ENCODE measurements around the gene INPP5E.
"Not testable (repeated sequence)": the region's sequence is repeated elsewhere in the genome, so short reads cannot be mapped to it uniquely, and the experiment has no call there.

INPP5E gene

DNA sequence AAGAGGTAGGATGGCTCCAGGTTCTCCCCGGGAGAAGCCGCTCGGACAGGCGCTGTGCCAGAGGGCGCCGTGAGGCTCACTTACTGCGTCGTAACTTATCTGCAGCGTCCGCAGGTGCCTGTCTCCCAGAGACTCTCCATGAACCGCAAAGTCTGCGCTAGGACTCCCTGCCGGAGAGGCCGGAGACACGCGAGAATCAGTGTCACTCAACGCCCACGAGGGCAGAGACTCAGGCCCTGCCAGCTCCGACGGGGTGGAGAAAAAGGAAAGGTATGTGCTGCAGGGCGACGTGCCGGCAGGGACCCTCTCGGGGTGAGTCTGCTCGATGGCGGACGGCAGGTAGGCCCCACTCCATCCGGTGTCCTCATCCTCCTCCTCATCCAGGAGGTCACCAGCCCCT, 32.6 kb downstream of the INPP5E start:
- not testable (repeated sequence) for H3K4me3 ChIP-seq (ENCODE audit: low read depth, low read length)

DNA sequence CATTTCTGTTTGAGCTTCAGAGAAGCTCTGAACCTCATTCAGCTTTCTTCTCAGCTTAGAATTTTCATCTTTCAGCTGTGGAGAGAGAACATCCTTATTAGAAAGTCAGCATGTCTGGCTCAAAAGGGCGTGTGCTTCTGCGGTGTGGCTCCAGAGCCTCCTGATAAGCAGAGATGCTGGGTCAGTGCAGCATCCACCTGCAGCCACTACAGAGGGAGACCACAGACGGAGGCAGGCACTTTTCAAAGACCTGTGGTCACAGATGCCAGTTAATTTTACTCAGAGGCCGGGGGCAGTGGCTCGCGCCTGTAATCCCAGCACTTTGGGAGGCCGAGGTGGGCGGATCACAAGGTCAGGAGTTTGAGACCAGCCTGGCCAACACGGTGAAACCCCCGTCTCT, 33.7 kb downstream of the INPP5E start:
- not testable (repeated sequence) for H3K4me3 ChIP-seq (ENCODE audit: low read depth, low read length)

DNA sequence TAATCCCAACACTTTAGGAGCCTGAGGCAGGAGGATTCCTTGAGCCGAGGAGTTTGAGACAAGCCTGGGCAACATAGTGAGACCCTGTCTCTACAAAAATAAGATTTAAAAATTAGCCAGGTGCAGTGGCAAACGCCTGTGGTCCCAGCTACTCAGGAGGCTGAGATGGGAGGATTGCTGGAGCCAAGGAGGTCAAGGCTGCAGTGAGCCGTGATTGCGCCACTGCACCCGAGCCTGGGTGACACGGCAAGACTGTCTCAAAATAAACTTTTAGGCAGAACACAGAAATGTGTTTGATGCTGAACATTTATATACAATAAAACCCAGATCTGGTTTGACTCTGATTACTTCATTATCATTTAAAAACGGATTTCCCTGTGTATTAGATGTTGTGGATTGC, 34.2 kb downstream of the INPP5E start:
- H3K4me3 ChIP-seq (ENCODE audit: low read depth, low read length) = no peak overlapping the region

GRCh38 chr9:136404801-136405136, 34.9 kb downstream of the INPP5E start:
- no peak overlapping the region for H3K4me3 ChIP-seq (ENCODE audit: low read depth, low read length)

DNA sequence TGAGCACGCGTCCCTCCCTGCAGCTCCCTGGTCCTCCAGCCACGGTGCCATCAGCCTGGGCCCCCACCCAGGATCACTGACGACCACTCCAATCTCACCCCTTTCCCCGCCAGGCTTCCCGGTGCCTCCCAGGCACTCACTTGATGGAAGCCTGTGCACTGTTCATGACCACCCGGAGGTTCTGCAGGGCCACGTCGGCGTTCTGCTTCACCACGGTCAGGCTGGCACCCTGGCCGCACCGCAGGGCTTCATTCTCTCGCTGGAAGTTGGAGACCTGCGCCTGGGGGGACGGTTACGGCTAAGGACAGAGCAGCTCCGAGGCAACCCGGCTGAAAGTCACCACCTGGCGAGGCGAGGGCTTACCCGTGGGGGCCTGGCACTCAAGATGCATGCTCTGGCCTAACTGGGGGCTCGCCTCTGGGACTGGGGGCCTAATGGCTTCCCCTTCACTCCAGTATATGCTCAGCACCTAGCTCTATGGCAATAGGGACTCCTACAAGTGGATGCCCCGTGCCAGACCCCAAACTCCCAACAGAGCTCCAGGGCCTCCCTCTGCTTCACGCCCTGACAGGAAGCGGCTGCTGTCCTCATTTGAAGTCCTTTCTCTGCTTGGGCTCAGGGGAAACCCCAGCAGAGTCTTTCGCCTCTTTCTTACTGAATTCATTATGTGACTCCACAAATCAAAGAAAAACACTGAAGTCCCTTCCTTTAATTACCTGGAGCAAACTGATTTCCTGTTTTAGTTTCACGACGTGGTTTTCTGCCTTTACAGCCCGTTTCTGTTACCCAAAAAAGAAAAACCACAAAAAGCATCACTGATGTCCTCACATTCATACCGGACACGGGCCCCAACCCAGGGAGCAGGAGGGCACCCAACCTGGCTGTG, 35.5 kb downstream of the INPP5E start:
- no peak overlapping the region for H3K4me3 ChIP-seq (ENCODE audit: low read depth, low read length)

DNA sequence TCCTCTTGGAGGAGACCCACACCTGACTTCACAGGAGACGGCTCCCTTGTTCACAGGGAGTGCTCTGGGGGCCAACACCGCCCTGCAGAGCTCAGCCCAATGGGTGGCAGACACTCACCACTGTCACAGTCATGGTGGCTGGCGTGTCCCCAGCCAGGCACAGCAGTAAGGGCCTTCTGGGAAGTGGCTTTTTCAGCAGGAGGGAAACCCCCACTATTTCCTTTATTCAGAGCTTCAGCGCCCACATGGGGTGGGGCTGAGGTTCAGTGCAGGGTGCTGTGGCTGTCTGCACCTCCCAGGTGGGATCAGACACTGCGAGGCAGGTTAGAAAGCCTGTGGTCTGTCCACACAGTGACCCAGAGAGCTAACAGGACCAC, 36.1 kb downstream of the INPP5E start:
- no peak overlapping the region for H3K4me3 ChIP-seq (ENCODE audit: low read depth, low read length)

DNA sequence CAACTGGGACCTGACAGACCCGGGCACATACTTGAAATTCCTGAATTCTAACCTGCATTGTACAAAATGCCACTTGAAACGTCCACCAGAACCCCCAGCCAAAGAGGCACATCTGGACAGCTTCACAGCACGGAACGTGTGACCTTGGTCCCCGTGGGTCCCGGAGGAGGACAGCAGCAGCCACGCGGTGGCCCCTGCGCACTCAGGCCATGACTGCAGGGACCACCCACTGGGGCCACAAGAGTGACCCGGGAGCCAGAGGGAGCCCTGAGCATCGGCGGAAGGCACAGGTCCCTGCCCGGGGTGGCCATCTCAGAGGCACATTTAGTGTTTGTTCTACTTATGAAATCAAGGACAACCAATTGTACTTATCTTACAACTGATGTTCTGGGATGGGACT, 37.6 kb downstream of the INPP5E start:
- no peak overlapping the region for H3K4me3 ChIP-seq (ENCODE audit: low read depth, low read length)

GRCh38 chr9:136401173-136401922, 38.3 kb downstream of the INPP5E start:
- no peak overlapping the region for H3K4me3 ChIP-seq (ENCODE audit: low read depth, low read length)

DNA sequence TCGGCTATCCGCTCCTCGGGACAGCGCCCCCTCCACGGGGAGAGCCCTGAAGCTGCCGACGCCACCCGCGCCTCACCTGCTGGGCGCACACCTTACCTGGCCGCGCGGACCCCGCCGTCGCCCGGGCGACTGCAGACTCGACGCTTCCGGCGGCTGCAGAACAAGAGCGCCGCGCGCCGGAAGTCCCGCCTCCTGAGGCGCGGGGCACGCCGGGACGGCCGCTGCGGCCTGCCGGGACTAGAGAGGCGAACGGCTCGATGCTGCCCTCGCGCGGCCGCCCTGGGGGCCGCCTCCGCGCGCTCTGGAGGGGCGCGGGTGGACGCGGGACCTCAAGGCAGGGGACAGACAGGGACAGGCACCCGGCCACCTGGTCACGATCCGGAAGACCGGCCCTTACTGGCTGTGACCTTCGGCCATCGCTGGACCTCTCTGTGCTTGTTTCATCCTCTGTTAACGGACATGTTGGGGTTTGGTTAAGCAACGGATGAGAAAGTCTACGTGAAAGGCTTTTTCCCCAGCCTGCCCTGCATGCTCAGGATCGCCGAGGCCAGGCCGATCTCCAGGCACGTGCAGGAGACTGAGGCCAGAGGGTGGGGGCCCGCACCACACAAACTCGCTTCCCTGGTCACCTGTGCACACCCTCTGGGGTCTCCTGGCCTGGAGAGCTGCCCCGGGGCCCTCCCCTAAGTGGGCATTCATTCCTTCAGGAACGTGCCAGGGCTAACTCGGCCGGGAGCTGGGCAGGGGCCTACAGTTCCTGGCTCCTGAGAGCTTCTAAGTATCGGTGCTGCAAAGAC, 39.4 kb downstream of the INPP5E start, which contains the start of gene SNAPC4:
Gene SNAPC4 (minus strand): TSS at position 133 of the 797 bp plus-strand sequence. CDS start 1,742 bp downstream, outside the sequence.
- H3K4me3 ChIP-seq (ENCODE audit: low read depth, low read length) = peak within 1 kb of the TSS; percentile 79

- H3K4me3 ChIP-seq (ENCODE audit: low read depth, low read length) = peak overlapping the region; percentile 79
These were observed 40.2 kb downstream of the INPP5E start for GRCh38 chr9:136399176-136400037.

DNA sequence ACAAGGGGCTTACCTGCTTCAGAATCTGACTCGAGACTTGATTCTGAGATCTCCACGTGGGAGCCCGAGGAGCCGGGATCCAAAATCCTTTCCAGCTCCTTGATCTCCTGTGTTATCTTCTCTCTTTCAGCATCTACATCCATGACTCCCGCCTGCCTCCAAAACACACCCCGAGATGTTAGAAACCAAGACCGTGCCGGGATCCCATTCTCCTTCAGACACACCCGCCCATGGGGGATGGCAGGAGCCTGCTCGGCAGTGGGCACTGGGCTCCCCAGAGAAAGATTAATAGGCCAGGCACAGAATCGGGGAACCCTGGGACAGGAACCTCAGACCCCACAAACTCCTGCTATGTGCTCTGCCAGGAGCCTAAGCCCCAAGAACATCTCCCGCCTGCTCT, 41.4 kb downstream of the INPP5E start:
- H3K4me3 ChIP-seq (ENCODE audit: low read depth, low read length) = no peak overlapping the region

DNA sequence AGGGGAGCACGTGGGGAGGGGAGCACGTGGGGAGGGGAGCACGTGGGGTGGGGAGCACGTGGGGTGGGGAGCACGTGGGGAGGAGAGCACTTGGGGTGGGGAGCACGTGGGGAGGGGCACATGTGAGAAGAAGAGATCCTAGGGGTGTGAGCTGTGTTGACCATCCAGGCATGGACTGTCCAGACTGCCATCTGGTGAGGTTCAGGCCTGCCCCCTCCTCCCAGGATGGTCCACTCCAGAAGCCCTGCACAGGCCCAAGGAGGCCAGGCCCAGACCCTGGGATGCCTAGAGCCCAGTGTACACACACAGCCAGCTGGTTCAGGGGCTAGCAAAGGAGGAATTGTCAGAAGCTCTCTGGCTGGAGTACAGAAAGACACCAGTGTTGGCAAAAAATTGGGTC, 42.0 kb downstream of the INPP5E start:
- H3K4me3 ChIP-seq (ENCODE audit: low read depth, low read length) = no peak overlapping the region

DNA sequence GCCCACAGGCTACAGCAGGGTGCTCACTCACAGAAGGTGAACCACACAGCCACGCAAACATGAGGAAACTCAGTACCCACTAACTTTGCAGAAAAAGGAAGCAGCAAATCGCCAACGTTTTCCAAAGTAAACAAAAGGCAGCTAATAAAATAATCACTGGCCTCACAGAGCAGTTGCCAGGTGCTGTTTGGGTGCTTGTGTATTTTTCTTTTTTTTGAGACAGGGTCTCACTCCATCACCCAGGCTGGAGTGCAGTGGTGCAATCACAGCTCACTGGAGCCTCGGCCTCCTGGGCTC, 43.5 kb downstream of the INPP5E start:
- no peak overlapping the region for H3K4me3 ChIP-seq (ENCODE audit: low read depth, low read length)

DNA sequence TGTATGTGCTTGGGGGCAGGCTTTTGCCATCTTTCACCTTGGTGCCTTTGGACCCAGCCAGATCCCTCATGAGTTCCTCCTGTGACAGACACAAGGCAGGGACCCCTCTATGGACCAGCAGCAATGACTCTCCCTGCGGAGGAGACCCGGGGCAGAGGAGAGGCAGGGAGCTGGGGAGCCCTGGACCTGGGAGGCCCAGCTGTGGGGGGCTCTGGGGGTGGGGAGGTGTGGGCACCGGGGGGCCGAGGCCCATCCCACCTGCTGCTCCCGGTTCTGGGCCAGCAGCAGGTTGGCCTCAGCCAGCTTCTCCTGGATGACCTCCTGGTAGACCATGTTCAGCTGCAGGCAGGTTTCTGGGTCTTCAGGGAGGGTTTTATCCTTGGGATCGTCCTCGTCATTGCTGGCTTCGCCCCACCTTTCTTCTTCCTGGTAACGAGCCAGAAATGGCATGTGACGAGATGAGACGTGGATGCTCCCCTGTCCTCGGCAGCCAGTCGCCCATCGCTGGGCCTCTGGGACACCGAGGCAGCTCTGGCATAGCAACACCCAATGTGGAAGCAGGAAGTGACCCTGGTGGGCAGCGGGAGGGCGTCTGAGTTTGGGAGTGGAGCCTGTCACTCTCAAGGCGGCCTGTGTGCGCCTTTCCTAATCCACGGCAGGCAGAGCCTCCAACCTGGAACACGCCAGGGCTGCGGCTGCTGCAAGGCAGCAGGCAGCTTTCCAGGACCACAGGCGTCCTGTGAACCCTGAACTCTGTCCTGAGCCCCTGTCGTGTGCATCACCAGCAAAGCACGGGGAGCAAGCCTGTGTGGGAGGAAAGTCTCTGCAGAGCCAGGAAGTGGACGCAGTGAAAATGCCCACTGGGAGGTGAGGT, 44.1 kb downstream of the INPP5E start:
- no peak overlapping the region for H3K4me3 ChIP-seq (ENCODE audit: low read depth, low read length)

- no peak overlapping the region for H3K4me3 ChIP-seq (ENCODE audit: low read depth, low read length)
These were observed 44.7 kb downstream of the INPP5E start for GRCh38 chr9:136395020-136395340.

- no peak overlapping the region for H3K4me3 ChIP-seq (ENCODE audit: low read depth, low read length)
These were observed 45.2 kb downstream of the INPP5E start for GRCh38 chr9:136394312-136395019.

GRCh38 chr9:136393531-136393930, 46.1 kb downstream of the INPP5E start:
- no peak overlapping the region for H3K4me3 ChIP-seq (ENCODE audit: low read depth, low read length)

DNA sequence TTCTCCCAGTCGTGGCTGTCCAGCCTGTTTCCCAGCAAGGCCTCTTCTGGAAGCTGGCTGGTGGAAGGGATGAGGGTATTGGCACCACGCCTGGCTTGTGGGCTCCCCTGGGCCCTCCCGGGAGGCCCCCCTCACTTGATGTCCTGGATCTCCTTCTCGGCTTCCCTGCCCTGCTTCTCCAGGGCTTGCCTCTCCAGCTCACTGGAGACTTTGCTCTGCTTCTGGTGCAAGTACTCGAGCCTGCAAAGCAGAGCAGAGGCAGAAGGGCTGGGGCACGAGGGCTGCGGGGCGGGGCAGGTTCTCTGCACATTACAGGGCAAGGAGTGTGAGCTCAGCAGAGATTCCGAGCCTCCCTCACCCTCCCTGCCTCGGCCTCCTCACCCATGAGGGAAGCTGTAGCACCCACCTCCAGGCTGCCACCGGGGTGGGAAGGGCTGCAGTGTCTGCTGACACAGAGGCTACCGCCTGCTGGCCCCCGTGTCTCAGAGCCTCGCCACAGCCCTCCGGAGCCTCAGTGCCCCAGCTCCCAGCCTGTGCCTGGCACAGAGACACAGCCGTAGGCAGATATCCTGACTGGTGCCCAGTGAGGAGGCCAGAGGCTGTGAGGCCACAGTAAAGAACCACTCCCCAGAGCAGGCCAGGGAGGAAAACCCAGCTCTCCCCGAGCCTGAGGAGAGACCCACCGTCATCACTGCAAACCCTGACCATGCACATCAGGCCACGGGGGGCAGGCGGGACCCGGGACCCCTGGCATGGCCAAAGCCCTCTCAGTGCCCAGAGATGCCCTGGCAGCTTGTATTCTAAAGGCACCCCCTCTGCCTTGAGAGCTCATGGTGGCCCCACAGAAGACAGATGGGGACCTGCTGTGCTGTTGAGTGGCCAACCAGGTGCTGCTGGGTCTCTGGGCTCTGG, 46.9 kb downstream of the INPP5E start:
- no peak overlapping the region for H3K4me3 ChIP-seq (ENCODE audit: low read depth, low read length)
